Epithelial cell of umbilical artery (primary cell): ENCODE data around the gene USP19. TPM values are rescaled to one million over a fixed set of nuclear protein-coding genes. Genes with fewer than 3 reads are reported as not detected.

Experiments used
- total RNA-seq: library from RNA; depleted of rRNA; stranded (reverse); fragments of >200 nt; gene quantifications from 2 replicates; pipeline ENCODE4 v1.2.3, GENCODE V29; 2014

Gene USP19, protein sequence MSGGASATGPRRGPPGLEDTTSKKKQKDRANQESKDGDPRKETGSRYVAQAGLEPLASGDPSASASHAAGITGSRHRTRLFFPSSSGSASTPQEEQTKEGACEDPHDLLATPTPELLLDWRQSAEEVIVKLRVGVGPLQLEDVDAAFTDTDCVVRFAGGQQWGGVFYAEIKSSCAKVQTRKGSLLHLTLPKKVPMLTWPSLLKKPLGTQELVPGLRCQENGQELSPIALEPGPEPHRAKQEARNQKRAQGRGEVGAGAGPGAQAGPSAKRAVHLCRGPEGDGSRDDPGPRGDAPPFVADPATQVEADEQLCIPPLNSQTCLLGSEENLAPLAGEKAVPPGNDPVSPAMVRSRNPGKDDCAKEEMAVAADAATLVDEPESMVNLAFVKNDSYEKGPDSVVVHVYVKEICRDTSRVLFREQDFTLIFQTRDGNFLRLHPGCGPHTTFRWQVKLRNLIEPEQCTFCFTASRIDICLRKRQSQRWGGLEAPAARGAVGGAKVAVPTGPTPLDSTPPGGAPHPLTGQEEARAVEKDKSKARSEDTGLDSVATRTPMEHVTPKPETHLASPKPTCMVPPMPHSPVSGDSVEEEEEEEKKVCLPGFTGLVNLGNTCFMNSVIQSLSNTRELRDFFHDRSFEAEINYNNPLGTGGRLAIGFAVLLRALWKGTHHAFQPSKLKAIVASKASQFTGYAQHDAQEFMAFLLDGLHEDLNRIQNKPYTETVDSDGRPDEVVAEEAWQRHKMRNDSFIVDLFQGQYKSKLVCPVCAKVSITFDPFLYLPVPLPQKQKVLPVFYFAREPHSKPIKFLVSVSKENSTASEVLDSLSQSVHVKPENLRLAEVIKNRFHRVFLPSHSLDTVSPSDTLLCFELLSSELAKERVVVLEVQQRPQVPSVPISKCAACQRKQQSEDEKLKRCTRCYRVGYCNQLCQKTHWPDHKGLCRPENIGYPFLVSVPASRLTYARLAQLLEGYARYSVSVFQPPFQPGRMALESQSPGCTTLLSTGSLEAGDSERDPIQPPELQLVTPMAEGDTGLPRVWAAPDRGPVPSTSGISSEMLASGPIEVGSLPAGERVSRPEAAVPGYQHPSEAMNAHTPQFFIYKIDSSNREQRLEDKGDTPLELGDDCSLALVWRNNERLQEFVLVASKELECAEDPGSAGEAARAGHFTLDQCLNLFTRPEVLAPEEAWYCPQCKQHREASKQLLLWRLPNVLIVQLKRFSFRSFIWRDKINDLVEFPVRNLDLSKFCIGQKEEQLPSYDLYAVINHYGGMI (N-terminal part only)
- total RNA-seq, result 31.2 and 41.8 TPM in 2 replicates

DNA sequence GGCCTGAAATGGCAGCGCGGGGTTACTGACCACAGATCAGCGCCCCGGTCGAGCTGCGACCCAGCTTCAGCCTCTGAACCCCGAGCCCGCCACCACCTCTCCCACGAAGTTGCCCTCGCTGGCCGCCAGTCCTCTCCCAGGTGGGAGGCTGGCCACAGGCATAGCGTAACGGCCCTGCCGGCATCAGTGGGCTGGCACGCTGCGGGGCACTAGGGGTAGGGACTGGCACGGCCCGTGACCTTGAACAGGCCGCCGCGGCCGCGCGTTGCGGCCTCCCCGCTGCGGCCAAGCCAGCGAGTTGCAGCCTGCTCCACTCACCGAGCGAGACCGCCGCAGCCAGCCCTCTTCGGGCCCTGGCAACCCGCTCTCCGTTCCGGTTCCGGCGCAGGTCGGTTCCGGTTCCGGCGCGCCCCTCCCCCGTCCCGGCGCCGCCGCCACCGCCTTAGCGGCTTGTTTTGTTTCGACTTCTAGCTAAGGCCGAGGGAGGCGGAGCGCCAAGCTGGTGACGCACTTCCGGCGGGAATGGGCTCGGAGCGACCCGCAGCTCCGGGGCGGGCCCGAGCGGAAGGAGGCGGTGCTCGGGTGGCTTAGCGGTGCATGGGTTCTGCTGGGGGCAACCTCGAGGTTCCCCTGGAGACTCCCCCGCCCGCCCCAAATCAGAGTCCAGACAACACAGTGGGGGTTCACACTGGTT is at the start of gene USP19:
Gene USP19 (minus strand): TSS at position 386 of the 694 bp plus-strand sequence. CDS start 1,678 bp downstream, outside the sequence.

DNA sequence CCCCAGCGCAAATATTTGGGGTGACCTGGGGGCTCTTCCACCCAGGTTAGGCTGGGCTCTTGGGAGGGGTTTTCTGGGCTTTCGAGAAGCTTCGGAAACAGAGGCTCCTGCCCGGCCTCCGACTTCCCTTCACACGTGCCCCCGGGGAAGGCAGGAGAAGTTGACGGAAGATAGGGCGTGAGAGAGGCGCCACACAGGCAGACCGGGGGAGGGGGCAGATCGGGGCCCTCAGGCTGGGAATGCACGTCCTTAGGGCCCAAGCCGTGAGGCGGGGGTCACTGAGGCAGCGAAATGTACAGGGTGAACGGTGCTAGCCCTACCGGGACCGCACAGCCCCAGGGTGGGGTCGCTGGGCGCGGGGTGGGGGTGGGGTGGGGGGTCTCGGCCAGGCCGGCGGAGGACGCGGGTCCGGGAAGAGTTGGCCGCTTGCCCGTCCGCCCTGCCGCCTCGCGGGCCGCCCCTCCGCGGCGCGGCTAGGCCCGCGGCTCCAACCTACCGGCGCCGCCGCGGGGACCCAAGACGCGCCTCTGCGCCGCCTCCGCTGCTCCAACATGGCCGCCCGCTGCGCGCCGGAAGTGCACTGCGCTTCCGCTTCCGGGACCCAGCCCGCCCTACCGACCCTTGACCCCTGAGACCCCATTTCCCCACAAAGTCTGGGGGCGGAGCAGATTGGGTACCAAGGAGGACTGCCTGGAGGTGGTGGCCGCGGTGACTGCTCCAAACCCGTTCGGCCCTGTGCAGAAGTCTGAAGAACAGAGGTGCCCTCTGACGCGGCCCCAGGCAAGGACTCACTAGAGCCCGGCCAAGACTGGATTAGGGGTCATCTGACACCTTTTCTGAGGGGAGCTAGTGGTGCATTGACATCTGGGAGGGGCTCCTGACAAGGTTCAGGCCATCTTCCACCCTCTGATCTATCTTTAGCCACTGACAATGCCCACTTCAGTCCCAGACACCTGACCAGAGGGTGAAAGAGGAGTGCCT is 45.4 kb upstream of the USP19 start, which contains the start of gene CCDC71:
Gene CCDC71 (minus strand): TSS at position 561 of the 981 bp plus-strand sequence. CDS start 2,123 bp downstream, outside the sequence.

DNA sequence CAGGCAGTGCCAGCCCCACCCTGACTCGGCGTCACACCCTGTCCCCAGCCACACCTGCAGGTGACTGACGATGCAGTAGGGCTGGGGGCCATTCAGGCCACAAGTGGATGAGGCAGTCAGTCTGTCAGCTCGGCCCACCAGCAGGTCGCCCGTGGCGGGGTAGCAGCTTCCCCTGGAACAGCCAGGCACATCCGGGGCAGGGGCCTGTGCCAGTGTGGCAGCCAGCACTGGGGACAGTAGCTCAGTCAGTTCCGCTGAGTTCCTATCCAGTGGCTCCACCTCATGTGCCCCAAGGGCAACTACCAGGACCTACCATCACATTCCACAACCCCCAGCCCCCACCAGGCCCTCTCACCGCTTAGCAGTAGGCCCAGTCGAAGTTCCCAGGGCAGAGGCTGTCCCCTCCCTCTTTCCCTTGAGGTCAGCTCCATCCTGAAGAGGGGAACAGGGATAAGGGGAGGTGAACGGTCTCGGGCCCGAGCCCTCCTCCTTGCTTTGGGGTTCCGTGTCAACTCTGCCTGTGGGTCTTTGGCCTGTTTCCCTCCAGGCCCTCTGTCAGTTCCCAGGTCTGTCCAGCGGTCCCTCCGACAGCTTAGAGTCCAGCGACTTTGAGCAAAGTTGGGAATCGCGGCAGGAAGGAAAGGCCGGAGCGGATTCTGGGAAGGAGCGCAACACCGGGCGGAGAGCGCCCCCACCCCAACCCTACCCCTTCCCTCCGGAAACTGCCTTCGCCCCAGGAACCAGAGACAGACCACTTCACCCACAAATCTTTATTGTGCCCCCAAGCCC is 12.0 kb upstream of the USP19 start, which contains the start of gene LAMB2:
Gene LAMB2 (minus strand): TSS at position 614 of the 789 bp plus-strand sequence. CDS start 183 bp downstream, at position 431.

DNA sequence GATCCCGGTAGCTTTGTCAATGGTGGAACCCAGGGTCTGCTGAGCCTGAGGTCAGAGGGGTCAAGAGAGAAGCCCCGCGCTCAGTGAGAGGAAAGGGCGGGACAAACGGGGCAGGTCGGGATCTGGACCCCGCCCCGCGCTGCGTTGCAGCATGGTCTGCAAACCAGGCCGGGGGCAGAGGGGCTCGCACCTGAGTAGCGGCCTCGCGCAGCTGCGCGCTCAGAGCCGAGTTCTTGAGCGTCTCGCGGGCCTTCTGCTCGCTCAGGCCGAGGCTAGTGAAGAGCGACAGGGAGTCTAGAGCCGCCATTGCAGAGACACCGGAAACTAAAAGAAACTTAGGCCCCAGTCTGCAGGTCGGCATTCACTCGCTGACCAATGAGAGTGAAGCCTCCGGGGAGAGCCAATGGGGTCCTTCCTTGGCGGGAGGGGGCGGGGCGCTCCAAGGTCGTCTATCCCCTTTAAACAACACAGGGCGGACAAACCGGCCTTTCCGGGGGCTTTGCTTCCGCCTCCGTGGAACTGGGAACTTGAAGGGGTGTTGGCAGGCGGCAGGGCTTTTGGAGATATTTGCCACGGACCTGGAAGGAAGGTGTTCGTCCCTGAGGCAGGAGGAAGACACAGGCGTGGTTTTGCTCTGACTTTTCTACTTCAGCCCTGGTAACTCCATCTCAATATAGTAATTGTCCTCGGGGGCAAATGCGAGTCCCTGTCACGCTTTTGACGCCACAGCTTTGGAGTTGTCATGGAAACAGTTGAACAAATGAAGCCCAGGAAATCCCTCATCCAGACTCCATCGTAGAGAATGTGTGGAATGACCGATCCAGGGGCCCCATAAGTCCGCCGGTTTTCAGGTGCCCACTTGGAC is 16.0 kb downstream of the USP19 start, which contains the start of gene QARS1:
Gene QARS1 (minus strand): TSS at position 331 of the 865 bp plus-strand sequence. CDS start 24 bp downstream, at position 307.

DNA sequence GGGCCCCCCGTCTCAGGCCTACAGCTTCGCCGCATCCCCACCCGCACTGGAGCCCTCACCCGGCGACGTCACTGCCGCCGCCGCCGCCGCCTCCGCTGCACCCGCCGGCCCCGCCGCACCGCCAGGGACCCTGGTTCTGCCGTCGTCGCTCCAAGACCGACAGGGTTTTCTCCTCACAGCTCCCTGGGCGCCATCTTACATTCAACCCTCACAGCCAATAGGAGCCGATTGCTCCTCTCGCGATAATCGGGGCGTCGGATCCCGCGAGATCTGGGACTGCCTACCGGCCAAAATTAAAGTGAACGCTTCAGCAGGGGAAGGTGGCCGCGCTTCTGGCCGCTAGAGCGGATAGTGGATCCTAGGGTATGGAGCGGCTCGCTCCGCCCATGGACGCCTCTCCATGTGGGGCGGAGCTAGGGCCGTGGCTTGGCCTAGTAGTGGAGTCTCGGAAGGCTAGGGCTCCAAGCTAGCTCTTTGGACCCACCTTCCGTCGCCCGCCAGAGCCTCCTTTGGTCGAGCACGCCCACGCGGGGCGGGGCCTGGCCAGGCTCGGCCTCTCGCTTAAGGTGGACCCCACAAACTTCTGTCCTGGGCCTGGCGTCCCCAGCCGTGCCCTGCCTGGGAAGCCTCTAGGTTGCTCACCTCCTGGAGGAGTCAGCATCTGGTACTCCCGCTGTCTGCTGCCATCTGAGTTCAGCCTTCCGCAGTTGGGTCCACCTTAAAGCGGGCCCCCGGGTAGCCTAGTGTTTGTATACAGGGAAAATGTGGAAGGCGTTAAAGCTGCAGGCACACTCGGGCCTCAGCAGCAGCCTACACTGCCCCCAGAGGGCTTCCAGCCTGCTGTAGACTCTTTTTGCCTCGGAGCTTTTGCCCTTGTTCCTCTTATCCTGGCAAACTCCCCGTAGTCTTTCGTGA is 26.5 kb downstream of the USP19 start, which contains the start of gene QRICH1:
Gene QRICH1 (minus strand): TSS at position 219 of the 915 bp plus-strand sequence. CDS start 17,054 bp downstream, outside the sequence.

Other genes with a start within 250 kb of the USP19 start
- gene SLC25A20, start 221.9 kb downstream of the USP19 start, total RNA-seq, result 26.3 and 34.7 TPM in 2 replicates
- gene ARIH2, start 202.0 kb downstream of the USP19 start, total RNA-seq, result 67.2 and 68.5 TPM in 2 replicates
- 25.0 and 28.9 TPM in 2 replicates for gene P4HTM, start 130.6 kb downstream of the USP19 start, total RNA-seq
- 47.4 and 58.8 TPM in 2 replicates for gene WDR6, start 113.4 kb downstream of the USP19 start, total RNA-seq
- 25.1 and 45.5 TPM in 2 replicates for gene DALRD3, start 102.2 kb downstream of the USP19 start, total RNA-seq
- 39.1 and 69.5 TPM in 2 replicates for gene NDUFAF3, start 98.7 kb downstream of the USP19 start, total RNA-seq
- 182 and 304 TPM in 2 replicates for gene IMPDH2, start 91.4 kb downstream of the USP19 start, total RNA-seq
- 75.2 and 152 TPM in 2 replicates for gene QRICH1, start 26.8 kb downstream of the USP19 start, total RNA-seq
- gene QARS1, start 16.1 kb downstream of the USP19 start, total RNA-seq, result 167 and 271 TPM in 2 replicates
- 186 and 247 TPM in 2 replicates for gene LAMB2, start 12.2 kb upstream of the USP19 start, total RNA-seq
- 20.5 and 23.1 TPM in 2 replicates for gene CCDC71, start 45.5 kb upstream of the USP19 start, total RNA-seq
- gene KLHDC8B, start 50.8 kb upstream of the USP19 start, total RNA-seq, result 24.4 and 51.7 TPM in 2 replicates
- 0.65 and 1.4 TPM in 2 replicates for gene C3orf62, start 156.4 kb upstream of the USP19 start, total RNA-seq
- gene USP4, start 219.2 kb upstream of the USP19 start, total RNA-seq, result 15.9 and 22.3 TPM in 2 replicates
- gene GPX1, start 237.5 kb upstream of the USP19 start, total RNA-seq, result 244 and 429 TPM in 2 replicates